Body of pancreas (tissue), 4 donors: ENCODE measurements around the gene MAFB.

Experiments used
- POLR2A ChIP-seq, 3 donors: fragments of 450-650 bp; IDR thresholded peaks; one replicate each; pipeline ENCODE4 v1.6.1; 2016; ENCODE audit warnings: antibody characterized with exemption in 3 of 3, mild to moderate bottlenecking in 2 of 3
- TF ChIP-seq, protein P1 (sequence below), 7 experiments: fragments of 450-650 bp in 4 of 7; fragments of 200-600 bp in 3 of 7; sonication (generic) in 3 of 7; IDR thresholded peaks; one replicate each; pipeline ENCODE4 v1.5.1; 2016 to 2019; ENCODE audit warnings: antibody characterized with exemption in 7 of 7

- TF ChIP-seq, protein P1, sequence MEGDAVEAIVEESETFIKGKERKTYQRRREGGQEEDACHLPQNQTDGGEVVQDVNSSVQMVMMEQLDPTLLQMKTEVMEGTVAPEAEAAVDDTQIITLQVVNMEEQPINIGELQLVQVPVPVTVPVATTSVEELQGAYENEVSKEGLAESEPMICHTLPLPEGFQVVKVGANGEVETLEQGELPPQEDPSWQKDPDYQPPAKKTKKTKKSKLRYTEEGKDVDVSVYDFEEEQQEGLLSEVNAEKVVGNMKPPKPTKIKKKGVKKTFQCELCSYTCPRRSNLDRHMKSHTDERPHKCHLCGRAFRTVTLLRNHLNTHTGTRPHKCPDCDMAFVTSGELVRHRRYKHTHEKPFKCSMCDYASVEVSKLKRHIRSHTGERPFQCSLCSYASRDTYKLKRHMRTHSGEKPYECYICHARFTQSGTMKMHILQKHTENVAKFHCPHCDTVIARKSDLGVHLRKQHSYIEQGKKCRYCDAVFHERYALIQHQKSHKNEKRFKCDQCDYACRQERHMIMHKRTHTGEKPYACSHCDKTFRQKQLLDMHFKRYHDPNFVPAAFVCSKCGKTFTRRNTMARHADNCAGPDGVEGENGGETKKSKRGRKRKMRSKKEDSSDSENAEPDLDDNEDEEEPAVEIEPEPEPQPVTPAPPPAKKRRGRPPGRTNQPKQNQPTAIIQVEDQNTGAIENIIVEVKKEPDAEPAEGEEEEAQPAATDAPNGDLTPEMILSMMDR (IDR thresholded peaks at IDR 0.05): no peak
- no peak for TF ChIP-seq POLR2A (IDR thresholded peaks at IDR 0.05)
These were observed 31.5 kb downstream of the MAFB start for GRCh38 chr20:40657526-40657925.
